HG03571 (cell line): ENCODE results near the gene MAN2A2.
A peak's percentile ranks its signal among the peaks of the same experiment; 100 is the strongest.

ENCODE experiments used
- ATAC-seq: cut with Tn5 transposase; IDR thresholded peaks from one replicate; pipeline ENCODE4 v1.9.1; 2021; ENCODE audit not compliant: unreplicated experiment

Gene MAN2A2

GRCh38 chr15:90902840-90903732 lies at the start of gene MAN2A2:
TSS of gene MAN2A2 (plus strand) at chr15:90903302. CDS start at chr15:90904208, 906 bp downstream.
- ATAC-seq, result peak; percentile 46

GRCh38 chr15:90855139-90855538 lies 48.0 kb upstream of the MAN2A2 start:
- ATAC-seq, result no peak

- ATAC-seq, result no peak
Observed at GRCh38 chr15:90857337-90857736, 45.8 kb upstream of the MAN2A2 start.

DNA sequence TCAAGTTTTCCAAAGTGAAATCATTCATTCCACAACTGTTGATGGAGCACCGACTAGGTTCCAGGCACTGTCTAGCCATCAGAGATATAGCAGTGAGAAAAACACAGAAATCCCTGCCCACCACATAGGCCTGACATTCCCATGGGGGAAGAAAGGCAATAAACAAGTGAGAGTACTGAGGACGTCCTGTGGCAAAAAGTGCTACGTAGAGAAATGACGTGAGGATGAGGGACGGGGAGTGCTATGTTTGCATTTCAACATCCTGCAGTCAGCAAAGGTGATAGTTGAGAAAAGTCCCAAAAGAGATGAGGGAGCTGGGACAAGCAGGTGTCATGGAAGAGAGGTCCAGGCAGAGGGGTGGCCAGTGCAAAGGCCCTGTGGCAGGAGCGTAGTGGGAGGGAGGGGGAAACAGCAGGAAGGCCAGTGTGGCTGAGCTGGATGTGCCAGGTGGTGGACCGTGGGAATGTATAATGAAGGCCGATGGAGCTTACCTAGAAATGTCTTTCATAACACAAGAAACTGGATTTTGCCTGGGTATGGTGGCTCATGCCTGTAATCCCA lies 45.1 kb upstream of the MAN2A2 start:
- ATAC-seq, result no peak

- ATAC-seq, result no peak
Observed at GRCh38 chr15:90859234-90860131, 43.6 kb upstream of the MAN2A2 start.

DNA sequence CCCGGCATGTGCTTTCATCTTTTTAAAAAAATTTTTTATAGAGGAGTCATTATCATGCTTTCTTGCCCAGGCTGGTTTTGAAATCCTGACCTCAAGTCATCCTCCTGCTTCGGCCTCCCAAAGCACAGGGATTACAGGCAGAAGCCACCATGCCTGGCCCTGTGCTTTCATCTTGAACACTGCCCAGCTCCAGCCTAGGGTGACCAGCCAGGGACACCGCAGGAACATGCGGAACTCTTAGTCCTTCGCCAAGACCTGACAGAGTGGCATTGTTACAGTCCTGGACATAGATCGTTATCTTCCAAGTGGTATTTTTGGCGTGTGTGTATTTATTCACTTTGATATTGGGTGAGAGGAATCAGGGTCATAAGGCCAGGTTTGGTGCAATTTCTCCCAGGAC lies 42.7 kb upstream of the MAN2A2 start:
- no peak for ATAC-seq

DNA sequence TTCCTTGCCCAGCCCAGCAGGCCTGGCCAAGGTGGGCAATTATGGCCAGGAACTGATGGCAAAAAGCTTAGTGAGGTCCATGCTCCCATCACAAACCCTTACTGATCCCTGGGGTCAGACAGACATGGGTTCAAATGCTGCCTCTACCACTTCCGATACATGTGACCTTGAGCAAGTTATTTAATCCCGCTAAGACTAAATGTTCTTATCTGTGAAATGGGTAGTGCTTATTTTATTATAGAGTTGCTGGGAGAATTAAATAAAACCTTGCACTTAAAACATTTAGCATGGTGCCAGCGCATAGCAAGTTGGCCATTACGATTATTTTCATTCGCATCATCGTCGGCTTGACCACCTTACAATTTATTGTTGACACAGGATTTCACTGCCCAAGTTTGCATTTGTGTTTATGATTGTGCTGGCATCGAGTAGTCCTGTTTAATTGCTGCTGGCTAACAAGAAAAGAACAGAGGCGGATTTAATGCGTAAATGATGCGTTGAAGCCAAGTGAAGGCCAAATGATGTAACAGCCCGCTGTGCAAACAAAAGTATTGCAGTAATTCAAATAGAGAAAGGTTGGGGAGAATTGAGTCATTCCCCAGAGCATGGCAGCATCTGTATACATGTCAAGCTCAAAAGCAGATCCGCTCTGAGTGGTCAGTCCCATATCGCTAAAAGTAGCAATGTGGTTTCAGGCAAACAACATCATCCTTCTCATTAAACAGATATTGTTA lies 42.0 kb upstream of the MAN2A2 start:
- ATAC-seq, result no peak

- no peak for ATAC-seq
Observed at GRCh38 chr15:90862487-90862886, 40.6 kb upstream of the MAN2A2 start.

DNA sequence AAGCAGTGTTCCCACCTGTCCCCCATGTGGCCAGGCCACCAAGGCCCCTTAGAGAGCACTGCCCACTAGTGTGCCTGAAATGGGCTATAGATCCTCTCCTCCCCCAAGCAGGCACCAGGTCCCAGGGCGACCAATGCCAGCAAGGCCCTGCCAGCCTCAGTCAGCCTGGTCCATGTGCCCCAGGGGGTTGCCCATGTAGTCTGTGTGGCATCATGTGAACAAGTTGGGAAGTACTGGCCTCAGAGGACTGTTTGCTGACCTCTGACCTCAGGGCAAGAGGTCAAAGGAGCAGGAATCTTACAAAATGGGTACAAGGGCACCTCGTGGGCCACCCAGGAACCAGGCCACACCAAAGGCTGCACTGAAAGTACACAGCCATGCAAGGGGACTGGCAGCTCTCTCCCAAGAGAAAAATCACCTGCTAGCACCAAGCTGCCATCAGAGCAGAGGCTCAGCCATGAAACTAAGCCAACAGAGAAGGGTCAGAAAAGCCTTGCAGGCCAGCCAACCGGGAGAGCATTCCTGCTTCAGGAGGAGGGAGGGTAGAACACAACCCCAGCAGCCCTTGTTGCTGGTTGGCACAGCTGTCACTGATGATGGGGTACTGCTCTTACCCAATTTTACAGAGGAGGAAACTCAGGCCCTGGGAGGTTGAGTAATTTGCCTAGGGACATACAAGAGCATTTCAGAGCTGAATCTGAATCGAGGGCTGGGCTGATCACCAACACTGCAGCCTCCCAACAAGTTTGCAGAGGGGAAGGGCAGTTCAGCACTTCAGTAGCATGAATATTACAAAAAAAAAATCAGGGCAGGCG lies 39.9 kb upstream of the MAN2A2 start:
- no peak for ATAC-seq

DNA sequence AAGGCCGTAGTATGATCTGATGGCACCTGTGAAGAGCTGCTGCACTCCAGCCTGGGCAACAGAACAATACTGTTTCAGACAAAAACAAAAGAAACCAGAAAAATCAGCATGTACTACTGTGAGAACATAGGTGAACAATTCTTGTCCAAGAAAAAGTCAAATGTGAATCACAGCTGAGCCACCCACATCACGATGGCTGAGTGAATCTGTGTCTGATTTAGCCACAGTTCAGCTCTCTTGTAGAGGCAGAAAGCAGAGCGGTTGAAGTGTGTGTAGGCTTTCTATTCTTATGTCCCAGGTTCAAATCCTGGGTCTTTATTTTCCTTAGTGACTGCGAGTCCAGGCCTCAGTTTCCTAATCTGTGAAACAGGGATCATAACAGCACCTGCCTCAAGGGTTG lies 39.1 kb upstream of the MAN2A2 start:
- ATAC-seq, result no peak

DNA sequence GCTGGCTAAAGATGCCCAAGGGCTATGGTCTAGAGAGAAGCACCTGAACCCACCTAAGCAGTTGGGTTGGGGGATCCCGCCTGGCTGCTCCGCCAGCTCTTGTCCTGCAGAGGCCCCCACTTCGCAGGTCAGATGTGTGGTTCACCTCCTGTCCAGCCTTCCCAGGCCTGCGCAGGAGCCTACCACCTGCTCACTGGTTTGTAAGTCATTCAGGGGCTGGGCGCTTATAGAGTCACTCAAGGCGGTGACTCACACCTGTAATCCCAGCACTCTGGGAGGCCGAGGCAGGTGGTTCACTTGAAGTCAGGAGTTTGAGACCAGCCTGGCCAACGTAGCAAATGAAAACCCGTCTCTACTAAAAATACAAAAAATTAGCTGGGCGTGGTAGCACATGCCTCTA lies 38.6 kb upstream of the MAN2A2 start:
- ATAC-seq, result no peak

- no peak for ATAC-seq
Observed at GRCh38 chr15:90865702-90866101, 37.4 kb upstream of the MAN2A2 start.

- ATAC-seq, result no peak
Observed at GRCh38 chr15:90866161-90866715, 36.9 kb upstream of the MAN2A2 start.

GRCh38 chr15:90866800-90867199 lies 36.3 kb upstream of the MAN2A2 start:
- ATAC-seq, result no peak

DNA sequence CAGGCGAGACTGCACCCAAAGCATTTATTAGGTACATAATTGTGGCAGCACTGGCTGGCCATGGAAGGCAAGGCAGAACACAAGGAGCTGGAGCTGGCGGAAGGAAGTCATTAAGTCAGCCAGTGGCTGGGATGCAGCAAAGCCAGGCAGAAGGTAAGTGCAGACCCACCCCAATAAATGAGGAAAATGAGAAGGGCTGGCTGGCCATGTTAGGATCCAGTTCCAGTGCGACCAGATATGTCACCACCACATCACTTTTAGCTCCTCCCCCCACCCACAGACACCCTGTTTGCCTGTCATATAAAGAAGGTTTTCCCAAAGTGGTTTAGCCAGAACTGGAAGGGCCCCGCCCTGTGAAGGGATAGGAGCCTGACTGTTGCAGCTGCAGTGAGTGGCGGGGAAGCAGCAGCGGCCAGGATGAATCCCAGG lies 34.8 kb upstream of the MAN2A2 start, which contains the start of gene FURIN:
Gene FURIN, plus strand, starts transcription at position 328 of the 429 bp plus-strand sequence. CDS start 7,153 bp downstream, outside the sequence.
- no peak for ATAC-seq

GRCh38 chr15:90869140-90869541 lies 34.0 kb upstream of the MAN2A2 start:
- ATAC-seq, result no peak

- no peak for ATAC-seq
Observed at GRCh38 chr15:90869601-90870353, 33.3 kb upstream of the MAN2A2 start.

DNA sequence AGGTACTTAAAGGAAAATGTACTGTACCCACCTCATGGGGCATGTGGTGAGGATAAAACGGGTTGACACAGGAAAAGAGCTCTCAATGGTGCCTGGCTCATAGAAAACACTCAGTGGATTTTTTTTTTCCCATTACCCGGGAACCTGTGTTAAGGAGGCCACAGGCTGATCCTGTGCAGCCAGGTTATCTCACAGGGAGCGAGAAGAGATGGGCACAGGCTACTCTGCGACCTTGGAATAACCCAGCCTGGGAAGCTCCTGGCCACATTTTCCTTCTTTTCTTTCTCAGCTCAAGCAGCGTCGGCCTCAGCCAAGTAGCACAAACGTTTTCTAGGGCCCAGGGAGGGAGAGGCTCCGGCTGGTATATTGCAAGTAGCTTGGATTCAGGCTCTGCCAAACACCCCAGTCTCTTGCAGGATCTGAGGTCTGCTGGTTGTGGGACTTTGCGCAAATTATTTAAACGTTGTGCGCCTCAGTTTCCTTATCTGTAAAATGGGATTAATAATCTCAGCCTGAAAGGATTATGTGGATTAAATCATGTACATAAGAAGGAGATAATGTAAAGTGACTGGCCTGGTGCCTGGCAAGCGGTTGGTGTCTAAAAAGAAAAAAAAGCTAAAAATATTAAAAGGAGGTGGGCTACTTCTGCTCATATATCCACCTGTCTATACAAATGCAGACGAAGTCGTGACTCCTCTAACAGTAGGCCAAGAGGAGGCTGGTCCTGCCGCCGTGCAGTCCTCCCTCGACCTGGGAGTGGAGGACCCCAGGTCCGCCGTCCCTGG lies 32.6 kb upstream of the MAN2A2 start:
- ATAC-seq, result no peak
